AG04449 (cell line): ENCODE measurements around the gene EXT2.

Experiments
- CTCF ChIA-PET: fragments of 350-600 bp; formaldehyde crosslinking; extraction: SDS; loops from one replicate; lab custom pipeline; 2021; ENCODE audit warnings: antibody characterized with exemption; lab: Yijun Ruan, JAX
- POLR2A ChIA-PET: fragments of 400-600, 350-600 bp; formaldehyde crosslinking; extraction: SDS; loops from one replicate; lab custom pipeline; 2020; ENCODE audit warnings: antibody characterized with exemption, inconsistent platforms; lab: Yijun Ruan, JAX
- DNase-seq: peaks from one replicate; pipeline ENCODE4 v3.0.0-alpha.2; 2010; ENCODE audit warnings: low read depth, low spot score
- H3K4me3 ChIP-seq: 2 replicates; pipeline ENCODE4 v1.5.1; 2011; ENCODE audit warnings: low read depth, mild to moderate bottlenecking, control low read depth, low read length
- TF ChIP-seq, protein P1 (sequence below): IDR thresholded peaks from one replicate; pipeline ENCODE4 v1.5.1; 2011; ENCODE audit warnings: mild to moderate bottlenecking, moderate library complexity, low read length, control low read depth, inconsistent platforms; ENCODE audit not compliant: insufficient read depth; ENCODE audit errors: missing control alignments

The EXT2 gene

DNA sequence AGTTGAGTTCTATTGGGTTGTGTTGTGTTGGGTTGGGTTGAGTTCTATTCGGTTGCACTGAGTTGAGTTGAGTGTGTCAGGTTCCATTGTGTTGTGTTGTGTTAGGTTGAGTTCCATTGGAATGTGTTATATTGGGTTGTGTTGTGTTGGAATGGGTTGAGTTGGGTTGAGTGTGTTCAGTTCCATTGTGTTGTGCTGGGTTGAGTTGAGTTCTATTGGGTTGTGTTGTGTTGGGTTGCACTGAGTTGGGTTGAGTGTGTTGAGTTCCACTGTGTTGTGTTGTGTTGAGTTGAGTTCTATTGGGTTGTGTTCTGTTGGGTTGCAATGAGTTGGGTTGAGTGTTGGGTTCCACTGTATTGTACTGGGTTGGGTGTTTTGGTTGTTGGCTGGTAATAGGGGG, 178.9 kb downstream of the EXT2 start:
- POLR2A ChIA-PET = no interaction called here
- CTCF ChIA-PET = interaction anchor here (0.6 to 15.7 kb wide), 2 partner anchors 14 to 88 kb away, joined by 3 to 160 read pairs; no protein-coding TSS in a partner anchor
- TF ChIP-seq, protein P1, sequence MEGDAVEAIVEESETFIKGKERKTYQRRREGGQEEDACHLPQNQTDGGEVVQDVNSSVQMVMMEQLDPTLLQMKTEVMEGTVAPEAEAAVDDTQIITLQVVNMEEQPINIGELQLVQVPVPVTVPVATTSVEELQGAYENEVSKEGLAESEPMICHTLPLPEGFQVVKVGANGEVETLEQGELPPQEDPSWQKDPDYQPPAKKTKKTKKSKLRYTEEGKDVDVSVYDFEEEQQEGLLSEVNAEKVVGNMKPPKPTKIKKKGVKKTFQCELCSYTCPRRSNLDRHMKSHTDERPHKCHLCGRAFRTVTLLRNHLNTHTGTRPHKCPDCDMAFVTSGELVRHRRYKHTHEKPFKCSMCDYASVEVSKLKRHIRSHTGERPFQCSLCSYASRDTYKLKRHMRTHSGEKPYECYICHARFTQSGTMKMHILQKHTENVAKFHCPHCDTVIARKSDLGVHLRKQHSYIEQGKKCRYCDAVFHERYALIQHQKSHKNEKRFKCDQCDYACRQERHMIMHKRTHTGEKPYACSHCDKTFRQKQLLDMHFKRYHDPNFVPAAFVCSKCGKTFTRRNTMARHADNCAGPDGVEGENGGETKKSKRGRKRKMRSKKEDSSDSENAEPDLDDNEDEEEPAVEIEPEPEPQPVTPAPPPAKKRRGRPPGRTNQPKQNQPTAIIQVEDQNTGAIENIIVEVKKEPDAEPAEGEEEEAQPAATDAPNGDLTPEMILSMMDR = no peak
- H3K4me3 ChIP-seq = no peak overlapping the region
- no peak for DNase-seq

DNA sequence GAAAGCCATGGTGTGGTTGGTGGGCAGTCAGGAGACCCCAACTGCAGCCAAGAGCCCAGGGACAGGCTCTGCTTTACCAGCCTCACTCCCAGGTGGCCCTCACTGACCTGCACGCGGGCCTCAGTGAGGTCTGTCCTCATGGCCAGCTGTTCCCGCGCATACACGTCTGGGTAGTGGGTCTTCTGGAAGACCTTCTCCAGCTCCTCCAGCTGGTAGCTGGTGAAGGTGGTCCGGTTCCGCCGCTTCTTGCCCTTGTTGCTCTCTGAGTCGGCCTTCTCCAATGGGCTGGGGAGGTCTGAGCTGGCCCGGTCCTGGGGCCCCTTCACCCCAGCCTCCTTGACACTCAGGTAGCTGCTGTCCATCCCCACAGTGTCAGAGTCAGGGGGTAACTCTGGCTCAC, 179.8 kb downstream of the EXT2 start:
- no peak for DNase-seq
- CTCF ChIA-PET = interaction anchor here (1.4 to 15.7 kb wide), 2 partner anchors 13 to 142 kb away, joined by 4 to 160 read pairs; no protein-coding TSS in a partner anchor
- POLR2A ChIA-PET = no interaction called here
- TF ChIP-seq, protein P1 = no peak
- no peak overlapping the region for H3K4me3 ChIP-seq

DNA sequence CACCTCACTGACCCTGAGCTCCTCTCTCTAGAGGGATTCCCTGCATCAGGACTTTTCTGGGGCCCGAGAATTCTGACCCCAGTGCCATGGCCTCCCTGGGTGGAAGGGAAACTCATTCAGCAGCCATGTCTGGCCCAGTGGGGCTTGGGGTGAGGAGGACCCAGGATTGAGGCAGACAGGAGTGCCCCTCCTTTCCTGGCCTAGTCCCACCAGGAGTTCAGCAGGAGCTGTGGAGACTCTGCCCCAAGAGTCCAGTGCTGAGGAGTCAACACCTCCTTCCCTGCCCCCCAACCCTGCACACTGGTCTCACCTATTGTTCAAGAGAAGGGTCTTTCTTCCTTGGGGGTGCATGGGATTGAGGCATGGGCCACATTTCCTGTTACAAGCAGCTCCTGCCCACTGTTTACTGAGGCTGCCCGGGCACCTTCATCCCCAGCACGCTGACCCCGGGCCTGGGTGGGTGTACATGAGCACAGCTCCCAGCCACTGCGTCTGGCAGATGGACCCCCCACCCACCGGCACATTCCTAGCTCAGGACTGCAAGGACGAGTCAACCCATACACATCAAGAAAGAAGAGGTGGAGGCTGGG, 180.6 kb downstream of the EXT2 start:
- DNase-seq = no peak

DNA sequence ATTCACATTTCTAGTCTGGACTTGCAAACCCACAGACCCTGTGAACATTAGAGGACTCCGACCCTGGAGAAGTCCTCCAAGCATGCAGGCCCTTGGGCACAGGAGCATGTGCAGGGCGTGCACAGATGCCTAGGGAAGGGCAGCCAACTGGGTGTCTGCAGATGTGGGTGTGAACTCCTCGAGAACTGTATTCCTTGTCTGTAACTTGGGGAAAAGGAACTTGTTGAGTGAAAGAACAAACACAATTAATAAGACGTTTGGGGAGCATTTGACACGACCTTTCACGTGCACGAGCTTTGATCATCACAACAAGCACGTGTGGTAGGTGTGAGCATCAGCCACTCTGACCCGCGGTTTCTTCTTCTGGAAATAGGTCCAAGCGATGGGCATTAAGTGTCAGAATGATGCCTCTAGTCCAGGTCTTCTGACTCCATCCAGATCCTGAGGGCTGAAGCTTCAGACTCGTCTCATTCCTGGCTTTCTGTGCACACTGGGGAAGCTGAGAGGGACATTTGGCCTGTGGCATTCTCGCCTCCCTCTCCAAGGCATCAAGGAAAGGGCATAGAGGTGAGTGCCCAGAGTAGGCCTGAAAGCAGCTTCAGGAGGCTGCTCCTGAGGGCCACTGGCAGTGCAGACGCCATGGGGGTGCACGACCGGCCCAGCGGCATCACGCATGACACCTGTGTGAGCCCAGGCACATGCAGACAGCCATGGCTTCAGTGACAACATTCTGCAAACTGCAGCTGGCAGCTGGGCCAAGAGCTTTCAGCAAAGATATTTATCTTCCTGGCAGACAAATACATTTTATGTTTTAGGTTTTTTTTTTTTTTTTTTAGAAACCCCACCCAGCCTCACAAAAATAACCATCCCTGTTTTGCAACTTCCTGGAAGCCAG, 182.0 kb downstream of the EXT2 start:
- ChIA-PET POLR2A (no interaction called here), CTCF (interaction anchor here (1.2 to 15.7 kb wide), 4 partner anchors 11 to 260 kb away, joined by 3 to 160 read pairs (median 3); no protein-coding TSS in a partner anchor)
- no peak for DNase-seq
- no peak overlapping the region for H3K4me3 ChIP-seq
- TF ChIP-seq, protein P1 = no peak

More for the DNA sequence above, 180.6 kb downstream of the EXT2 start:
- no peak overlapping the region for H3K4me3 ChIP-seq
- ChIA-PET CTCF (interaction anchor here (1.4 to 15.7 kb wide), 3 partner anchors 12 to 262 kb away, joined by 3 to 160 read pairs (median 4); no protein-coding TSS in a partner anchor), POLR2A (no interaction called here)
- TF ChIP-seq, protein P1 = no peak

DNA sequence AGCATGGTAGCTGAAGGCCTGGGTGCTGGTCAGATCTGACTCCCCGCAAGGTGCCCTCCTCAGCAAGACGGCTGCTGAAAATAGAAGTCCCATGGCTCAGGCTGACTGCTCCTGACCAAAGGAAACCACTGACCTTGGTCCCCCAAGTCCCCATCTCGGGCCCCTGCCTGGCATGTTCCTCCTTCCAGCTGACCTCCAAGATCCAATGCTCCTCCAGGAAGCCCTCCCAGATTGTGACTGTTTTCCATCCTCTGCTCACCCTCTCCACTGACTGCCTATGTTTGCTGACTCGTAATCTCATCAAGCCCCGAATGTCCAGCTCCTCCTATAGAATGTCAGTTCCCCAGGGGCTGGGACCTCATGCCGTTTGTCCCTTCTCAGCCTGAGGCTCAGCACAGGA, 184.0 kb downstream of the EXT2 start:
- CTCF ChIA-PET = interaction anchor here (15.7 kb wide), 1 partner anchor 8 kb away, joined by 160 read pairs; no protein-coding TSS in a partner anchor
- no peak overlapping the region for H3K4me3 ChIP-seq
- TF ChIP-seq, protein P1 = no peak
- POLR2A ChIA-PET = no interaction called here
- no peak for DNase-seq

DNA sequence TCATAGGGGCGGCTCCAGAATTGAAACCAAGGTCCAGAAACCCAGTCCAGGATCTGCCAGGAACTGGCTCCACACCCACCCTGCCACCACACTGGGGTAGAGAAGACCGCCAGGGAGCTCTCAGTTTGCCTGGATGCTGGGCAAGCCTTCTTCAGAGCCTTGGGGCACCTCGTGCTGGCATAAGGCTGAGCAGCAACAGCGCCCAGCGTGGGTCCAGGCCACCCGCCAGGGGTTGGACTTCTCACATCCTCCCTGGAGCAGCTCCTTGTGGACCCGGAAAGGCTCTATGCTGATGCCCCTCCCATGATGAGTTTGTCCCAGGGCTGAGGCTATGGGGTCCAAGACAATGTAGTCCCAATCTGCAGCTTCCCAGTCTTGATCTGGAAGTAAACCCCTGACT, 184.8 kb downstream of the EXT2 start:
- ChIA-PET POLR2A (no interaction called here), CTCF (interaction anchor here (15.7 kb wide), 1 partner anchor 8 kb away, joined by 160 read pairs; no protein-coding TSS in a partner anchor)
- no peak for DNase-seq
- TF ChIP-seq, protein P1 = no peak
- H3K4me3 ChIP-seq = no peak overlapping the region
